Stimulated activated naive CD4-positive, alpha-beta T cell treated with Interleukin-2 at 50 U/mL for 16 hours (primary cell): Measurements from ENCODE around the gene RBM47.
"Not testable (repeated sequence)": the region's sequence is repeated elsewhere in the genome, so short reads cannot be mapped to it uniquely, and the experiment has no call there.

Experiments used
- DNase-seq: peaks from one replicate; lab custom pipeline; 2025; lab: John Stamatoyannopoulos, UW

Gene RBM47

DNA sequence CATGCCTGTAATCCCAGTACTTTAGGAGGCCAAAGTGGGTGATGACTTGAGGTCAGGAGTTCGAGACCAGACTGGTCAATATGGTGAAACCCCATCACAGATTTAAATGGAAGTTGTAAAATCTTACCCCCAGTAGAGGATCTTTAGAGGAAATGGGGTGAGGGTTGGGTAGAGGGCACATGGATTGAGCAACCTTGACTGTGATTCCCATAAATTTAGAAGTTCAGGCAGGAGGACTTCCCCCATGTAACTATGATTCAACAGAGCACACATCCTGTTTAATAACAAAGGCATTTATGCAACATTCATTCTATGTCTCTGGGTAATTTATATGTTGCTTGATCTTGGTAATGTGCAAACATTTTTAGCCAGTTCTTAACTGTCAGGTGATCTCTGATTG is 143.1 kb downstream of the RBM47 start:
- DNase-seq, result no peak

GRCh38 chr4:40484346-40485090 is 145.1 kb downstream of the RBM47 start:
- DNase-seq, result no peak

DNA sequence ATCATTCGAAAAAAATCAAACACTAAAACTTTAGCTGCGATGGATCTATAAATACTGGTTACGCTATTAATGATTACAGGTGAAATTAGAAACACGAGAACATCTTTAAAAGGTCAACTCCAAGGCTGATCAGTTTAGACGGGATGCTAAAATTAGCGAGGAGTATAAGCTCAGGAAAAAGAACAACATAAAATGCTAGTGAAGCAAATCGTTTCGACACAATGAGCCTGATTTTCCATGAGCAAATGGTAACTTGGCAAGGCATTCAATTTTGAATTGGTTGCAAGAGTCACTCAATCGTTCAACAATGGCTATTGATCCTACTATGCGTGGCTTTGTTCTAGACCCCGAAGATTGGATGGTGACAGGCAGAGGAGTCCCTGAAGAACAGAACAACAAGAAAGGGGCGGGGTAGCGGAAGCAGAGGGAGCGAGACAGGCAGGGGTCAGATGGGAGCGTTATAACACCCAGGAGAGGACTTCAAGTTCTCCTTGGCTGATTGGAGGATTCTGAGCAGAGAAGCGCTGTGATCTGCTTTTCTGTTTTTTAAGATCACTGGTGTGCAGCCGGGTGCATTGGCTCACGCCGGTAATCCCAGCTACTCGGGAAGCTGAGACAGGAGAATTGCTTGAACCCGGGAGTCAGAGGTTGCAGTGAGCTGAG is 146.5 kb downstream of the RBM47 start:
- DNase-seq, result no peak

- DNase-seq, result no peak
Observed at GRCh38 chr4:40481977-40482376, 147.7 kb downstream of the RBM47 start.

GRCh38 chr4:40480291-40480690 is 149.4 kb downstream of the RBM47 start:
- DNase-seq, result no peak

DNA sequence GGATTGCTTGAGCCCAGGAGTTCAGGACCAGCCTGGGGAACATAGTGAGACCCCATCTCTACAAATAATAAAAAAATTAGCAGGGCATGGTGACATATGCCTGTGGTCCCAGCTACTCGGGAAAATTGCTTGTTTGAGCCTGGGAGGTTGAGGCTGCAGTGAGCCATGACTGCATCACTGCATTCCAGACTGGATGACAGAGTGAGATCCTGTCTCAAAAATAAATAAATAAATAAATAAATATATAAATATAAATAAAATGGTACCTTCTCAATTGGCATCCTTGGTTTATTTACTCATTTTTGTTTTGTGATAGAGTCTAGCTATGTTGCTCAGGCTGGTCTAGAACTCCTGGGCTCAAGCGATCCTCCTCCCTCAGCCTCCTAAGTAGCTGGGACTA is 150.3 kb downstream of the RBM47 start:
- DNase-seq, result no peak

GRCh38 chr4:40475609-40476008 is 154.1 kb downstream of the RBM47 start:
- DNase-seq, result no peak

- DNase-seq, result no peak
Observed at GRCh38 chr4:40473578-40474388, 155.9 kb downstream of the RBM47 start.

DNA sequence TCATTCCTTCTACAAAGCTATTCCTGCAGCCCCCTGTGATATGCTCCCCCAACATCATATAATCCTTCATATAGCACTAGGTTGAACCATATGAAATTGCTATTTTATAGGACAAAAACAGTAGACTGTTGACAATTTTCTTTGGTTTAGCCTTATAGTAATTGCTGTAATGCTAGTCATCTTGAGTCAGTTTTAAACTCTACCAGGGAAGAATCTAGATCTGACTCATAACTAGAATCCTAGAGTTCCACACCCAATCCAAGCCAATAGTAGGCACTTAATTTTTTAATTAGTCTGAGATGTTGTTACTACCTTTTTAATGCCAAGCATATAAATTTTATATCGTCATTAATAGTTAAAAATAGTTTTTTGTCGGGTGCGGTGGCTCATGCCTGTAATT is 157.7 kb downstream of the RBM47 start:
- no peak for DNase-seq

DNA sequence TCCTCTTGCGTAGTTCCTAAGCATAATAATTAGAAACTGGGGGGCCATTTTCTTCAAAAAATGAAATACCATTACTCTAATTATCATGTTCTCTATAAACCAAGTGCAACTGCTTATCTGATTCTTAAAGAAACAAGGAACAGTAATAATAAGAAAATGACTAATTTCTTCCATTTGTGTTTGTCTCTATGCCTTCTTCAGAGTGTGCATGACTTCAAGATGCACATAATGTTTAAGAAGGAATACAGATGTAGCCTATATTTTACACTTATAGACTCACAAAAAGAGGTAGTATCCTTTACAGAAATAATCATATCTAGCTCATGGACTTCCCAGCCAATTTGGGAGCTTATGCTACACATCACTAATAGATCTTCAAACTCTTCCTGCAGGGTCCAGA is 162.9 kb downstream of the RBM47 start:
- DNase-seq, result no peak

GRCh38 chr4:40462326-40462725 is 167.3 kb downstream of the RBM47 start:
- no peak for DNase-seq

DNA sequence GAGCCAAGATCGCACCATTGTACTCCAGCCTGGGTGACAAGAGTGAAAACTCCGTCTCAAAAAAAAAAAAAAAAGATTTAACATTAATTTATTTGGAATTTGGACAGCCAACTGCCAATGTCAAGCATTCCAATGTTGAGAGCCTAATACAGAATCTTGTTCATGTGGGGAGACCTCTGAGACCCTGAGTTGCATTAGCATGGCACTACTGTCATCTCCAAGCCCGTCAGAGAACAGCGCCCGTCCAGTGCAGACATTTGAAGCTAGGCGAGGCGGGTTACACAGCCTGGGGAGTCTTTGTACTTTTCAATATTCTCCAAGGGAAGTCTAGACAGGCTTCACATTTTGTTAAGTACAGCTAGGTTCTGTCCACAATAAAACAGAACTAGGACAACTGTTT is 167.8 kb downstream of the RBM47 start:
- no peak for DNase-seq

DNA sequence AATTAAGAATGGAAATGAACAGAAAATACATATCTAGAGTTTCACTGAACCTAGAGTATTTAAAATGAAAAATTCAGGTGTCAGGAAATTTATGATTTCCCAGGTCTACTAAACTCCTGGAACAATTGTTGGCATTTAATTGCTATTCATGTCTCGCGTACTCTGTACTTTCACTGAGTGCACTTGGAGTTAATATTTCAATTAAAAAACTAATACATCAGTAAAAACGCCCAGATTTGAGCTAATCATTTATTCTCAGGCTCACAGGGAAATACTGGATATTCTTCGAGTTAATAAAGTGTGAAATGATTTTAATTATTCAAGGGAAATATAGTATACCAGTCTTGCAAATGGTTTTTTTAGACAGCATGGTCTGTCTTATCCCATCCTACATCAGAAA is 168.6 kb downstream of the RBM47 start:
- no peak for DNase-seq

- no peak for DNase-seq
Observed at GRCh38 chr4:40458683-40459082, 171.0 kb downstream of the RBM47 start.

DNA sequence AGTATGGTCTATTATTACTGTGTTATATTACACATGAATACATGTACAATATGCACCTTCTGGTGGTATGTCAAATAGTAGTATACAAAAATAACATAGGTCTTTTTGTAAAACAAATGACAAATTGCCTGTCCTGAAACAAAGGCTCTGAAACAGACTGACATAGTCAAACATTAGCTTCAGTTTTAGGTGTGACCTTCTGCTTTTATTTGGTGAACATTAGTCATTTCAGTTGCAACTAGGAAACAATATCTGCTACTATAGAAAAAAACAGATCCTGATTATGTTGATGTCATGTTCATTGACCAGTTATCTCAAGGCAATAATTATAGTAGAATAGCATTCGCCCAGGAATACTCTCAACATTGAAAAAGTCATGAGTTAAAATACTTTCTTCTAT is 171.6 kb downstream of the RBM47 start:
- DNase-seq, result no peak

DNA sequence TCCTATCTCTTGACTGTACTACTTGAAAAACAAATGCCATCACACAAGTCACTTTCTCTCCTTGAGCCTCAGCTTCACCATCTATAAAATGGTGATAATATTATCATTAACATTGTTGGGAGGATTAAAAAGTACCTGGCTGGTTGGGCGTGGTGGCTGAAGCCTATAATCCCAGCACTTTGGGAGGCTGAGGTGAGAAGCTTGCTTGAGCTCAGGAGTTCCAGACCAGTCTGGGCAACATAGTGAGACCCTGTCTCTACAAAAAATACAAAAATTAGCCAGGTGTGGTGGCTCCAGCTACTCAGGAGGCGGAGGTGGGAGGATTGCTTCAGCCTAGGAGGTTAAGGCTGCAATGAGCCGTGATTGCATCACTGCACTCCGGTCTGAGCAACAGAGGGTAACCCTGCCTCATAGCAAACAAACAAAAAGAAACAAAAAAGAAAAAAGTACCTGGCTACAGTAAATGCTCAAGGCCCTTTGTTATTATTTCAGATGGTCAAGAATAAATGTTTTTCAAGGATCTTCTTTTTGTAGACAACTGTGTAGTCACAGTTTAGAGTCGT is 174.2 kb downstream of the RBM47 start:
- DNase-seq, result no peak

DNA sequence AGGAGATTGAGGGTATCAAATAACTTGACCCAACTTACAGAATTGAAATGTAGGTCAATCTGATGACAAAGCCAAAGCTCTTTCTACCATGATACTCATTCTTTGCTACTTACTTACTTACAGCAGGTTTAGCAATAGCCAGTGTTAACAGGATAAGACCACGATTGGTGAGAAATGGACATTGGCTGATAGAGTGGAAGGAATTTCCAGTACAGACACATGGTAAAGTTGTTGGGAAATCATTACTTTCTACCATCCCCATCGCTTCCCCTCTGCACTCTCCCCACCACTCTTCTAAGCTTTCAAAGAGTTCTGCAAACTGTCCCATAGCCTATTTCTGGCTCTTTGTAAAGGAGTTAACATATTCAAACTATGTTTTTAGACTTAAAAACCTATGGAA is 174.8 kb downstream of the RBM47 start:
- no peak for DNase-seq

- no peak for DNase-seq
Observed at GRCh38 chr4:40453912-40454311, 175.8 kb downstream of the RBM47 start.

GRCh38 chr4:40448875-40449274 is 180.8 kb downstream of the RBM47 start:
- no peak for DNase-seq

GRCh38 chr4:40446839-40447238 is 182.8 kb downstream of the RBM47 start:
- DNase-seq, result no peak

GRCh38 chr4:40446261-40446750 is 183.4 kb downstream of the RBM47 start:
- DNase-seq, result not testable (repeated sequence)

DNA sequence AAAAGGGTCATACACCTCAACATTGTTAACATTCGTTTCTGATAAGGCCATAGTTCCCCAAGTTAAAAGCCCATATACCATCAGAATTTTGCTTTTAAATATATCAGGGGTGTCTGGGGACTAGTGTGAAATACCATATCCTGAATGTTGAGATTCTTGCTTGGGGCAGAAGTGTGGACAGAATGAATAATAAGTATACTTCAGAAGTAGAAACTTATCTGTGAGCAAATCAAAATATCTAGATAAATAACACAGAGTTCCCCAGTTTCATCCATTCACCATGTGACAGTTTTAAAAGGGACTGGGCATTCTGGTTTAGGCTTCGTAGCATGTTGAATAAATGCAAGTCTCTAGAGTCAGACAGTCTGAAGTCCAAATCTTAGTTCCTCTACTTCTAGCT is 184.0 kb downstream of the RBM47 start:
- no peak for DNase-seq

DNA sequence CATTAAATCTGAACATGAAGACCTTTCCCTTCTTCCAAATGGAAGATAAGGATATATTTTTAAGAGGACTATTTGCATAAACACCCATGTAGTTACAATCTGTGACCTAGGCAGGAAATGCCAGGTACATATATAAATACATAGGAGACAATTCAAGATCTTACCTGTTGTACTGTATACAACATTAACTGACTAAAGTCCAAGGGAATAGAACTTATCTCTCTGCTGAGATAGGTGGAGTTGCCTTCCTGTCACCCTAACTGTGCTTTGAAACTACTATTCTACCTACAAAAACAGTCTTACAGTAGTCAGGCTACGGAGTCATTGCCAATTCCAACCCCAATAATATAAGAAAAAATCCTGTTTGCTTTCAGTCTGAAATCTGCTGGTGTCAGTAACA is 188.2 kb downstream of the RBM47 start:
- DNase-seq, result no peak
